Esophagus squamous epithelium (tissue), 4 donors: ENCODE measurements around the gene GRID2.

Experiments
- CTCF ChIP-seq, 6 experiments: fragments of 450-650 bp in 4 of 6; fragments of 200-600 bp in 2 of 6; sonication (generic) in 2 of 6; IDR thresholded peaks; one replicate each; pipeline ENCODE4 v1.5.1; 2016 to 2019; ENCODE audit warnings: antibody characterized with exemption in 6 of 6, mild to moderate bottlenecking in 4 of 6, moderate library complexity in 4 of 6
- POLR2A ChIP-seq, 4 donors: fragments of 450-650 bp; IDR thresholded peaks; one replicate each; pipeline ENCODE4 v1.6.1; 2017; ENCODE audit warnings: antibody characterized with exemption in 4 of 4, mild to moderate bottlenecking in 4 of 4, moderate library complexity in 3 of 4

- TF ChIP-seq CTCF (IDR thresholded peaks at IDR 0.05) (no peak), POLR2A (IDR thresholded peaks at IDR 0.05) (no peak)
Observed at GRCh38 chr4:92304606-92305005, 840 bp downstream of the GRID2 start.
